OCI-M2 (cell line): ENCODE measurements around the gene CDC42EP1.

Source experiments
- DNase-seq: peaks from one replicate; lab custom pipeline; 2025; ENCODE audit not compliant: unreplicated experiment; lab: John Stamatoyannopoulos, UW

Gene CDC42EP1

DNA sequence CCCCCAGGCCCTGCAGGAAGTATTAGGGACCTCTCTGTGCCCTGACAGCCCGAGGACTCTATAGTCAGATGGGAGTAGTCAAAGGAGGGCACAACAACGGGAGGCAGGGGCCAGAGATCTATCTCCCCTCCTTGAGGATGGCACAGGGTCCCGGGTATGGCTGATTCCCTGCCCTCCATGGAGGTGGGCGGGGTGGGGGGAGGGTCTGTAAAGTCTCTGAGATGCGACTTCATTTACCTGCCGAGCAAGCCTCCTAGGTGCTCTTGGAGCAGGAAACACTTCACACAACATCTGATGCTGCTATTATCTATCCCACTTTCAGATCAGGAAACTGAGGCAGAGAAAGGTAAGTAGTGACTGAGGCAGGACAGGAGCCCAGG lies 769 bp upstream of the CDC42EP1 start:
- DNase-seq, result no peak

DNA sequence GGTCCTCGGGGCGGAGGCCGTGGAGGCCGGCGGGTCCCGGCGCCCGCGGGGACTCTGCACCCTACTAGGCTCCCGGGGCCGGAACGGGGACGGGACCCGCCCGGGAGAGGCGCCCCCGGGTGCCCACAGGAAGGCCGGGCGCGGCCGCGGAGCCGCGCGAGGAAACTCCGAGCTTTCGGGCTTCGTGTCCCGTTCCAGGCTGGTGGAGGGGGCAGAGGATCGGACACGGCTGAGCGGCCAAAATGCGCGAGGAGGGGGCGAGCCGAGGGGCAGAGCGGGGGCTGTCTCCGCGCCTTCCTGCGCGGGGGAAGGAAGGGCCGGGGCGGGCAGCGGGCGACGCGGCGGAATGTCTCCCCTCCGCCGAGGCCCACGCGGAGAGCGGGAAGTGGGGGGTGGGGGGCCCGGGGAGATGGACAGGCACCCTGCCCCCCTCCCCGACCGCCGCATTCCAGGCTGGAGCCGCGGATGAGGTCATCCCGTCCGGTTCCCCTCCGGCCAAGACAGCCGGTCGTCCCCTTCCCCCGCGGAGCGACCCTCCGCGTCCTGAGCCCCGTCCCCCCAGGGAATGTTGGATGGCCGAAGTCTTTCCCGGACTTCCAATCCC lies 430 bp downstream of the CDC42EP1 start:
- DNase-seq, result no peak

DNA sequence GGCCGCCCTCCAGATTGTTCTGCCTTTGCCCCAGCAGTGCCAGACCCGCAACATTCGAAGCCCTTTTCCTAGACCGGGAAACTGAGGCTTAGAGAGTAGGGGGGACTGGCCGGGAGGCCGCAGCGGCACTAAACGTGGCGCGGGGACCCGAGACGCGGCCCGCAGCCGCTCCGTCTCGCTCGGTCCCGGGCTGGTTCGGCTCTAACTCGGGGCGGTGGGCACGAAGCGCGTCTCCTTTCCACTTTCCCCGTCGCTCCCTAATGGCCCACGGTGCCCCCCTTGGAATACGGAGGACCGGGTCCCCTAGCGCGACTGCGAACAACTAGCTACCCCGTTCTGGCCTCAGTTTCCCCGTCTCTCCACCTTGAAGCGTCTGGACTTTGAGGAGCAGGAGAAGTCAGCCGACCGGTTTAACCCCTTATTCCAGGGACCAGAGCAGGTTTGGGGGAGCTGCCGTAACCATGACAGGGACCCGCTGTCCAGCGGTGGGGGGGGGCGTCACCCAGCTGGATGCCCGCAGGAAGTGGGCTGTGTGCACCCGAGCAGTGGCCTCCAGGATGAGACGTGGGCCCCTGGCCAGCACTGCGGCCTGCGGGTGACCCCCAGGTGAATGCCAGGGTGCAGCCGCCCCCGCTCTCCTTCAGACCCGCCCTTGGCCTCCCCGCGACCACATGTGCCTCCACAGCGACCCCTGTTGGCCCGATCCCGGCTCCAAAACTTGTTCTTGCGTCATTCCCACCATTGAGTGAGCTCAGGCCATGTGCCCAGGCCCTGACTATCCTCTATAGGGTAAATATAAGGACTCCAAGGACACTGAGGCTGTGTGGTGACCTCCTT lies 1.1 kb downstream of the CDC42EP1 start:
- peak; percentile 44 for DNase-seq

DNA sequence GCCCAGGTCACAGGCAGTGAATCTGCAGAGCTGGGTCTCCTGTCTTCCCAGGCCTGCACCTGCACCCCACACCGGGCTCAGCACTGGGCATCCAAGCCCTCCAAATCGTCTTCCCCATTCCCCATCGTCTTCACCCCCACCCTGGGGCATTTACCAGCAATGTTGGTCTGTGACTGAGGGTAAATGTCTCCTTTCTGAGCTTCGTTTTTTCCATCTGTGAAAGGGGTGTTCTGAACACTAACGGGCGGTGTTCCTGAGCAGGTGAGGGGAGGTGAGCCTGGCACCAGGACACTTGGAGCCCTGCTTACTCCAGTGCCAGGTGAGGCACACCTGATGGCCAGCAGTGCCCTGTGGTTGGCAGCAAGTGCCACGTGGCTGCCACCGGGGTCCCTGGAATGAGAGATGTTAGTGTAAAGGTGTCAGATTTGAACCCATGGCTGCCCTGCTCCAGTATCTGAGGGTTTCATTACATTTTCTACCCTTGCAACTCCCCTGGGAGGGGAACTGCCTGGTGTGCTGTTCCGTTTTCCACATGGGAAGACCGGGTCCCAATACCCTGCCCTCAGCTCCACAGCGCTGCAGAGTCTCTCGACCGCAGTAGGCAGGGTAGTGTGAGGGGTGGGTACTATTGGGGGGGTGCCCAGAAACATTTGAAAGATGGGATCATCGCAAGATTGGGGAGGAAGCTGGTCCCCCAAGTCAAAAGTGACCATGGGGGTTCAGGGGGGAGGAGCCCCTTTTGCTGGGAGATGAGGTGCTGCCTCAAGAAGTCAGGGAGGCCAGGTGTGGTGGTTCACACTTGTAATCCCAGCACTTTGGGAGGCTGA lies 2.0 kb downstream of the CDC42EP1 start:
- DNase-seq, result no peak

DNA sequence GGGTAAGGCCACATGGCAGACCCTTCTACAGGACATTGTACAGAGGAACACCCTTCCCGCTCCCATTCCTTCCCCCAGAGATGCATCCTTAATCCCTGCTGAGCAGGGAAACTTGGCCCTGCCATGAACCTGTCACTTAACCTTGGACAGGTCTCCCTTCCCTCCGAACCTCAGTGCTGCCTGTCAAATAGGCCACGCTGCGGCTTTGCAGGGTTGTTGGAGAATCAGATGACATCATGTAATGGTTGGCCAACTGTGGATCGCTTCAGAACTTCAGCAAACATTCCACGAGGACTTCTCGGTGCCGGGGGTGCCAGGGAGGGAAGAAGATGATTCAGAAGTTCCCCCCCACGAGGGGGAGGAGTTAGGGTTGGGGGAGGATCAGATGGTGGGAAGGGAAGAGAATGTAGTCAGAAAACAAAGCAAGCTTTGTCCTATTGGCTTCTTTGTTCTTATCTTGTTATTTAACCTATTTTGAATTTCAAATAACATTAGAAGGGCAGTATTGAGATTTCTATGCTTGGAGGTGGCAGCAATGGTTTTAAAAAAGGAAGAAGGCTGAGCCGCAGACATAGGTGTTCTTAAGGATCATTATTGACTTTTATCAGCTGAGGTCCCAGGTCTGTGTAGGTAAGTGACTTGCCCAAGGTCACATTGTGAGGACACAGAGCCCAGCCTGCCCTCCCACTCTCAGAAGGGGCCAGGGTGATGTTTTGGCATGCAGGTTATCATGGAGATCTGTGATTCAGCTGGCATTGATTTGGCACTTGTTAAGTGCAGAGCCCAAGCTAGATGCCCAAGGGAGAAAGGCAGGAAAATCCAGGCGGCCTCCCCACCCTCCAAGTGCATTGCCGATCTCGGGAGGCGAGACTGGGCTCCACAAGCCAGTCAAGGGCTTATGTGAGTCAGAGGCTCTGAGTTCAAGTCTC lies 3.1 kb downstream of the CDC42EP1 start:
- DNase-seq, result no peak

DNA sequence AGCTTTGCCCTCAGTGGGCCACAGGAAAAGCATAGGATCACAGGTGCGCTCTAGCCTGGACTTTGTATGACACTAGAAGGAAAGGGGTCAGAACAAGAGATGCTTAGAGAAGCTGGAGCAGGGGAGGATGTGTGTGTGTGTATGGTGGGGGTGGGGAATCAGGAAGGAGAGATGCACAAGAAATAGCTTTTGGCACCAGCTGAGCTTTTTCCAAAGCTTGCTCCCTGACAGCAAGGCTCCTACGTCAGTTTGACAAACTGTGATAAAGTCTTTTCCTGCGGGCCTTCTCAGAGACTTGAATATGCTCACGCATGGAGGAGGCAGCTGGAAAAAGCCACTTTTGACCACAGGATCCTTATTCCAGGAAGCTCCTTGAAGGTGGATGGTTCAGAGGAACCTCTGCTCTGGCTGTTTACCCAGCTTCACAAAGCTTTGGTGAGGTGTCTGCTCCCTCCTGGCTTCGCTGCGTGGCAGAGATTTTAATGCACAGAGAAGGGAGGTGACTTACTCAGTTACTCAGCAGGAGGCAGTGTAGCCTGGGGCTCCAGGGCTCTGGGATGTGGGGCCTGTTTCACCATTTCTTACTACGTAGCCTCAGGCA lies 3.9 kb downstream of the CDC42EP1 start:
- DNase-seq, result no peak

DNA sequence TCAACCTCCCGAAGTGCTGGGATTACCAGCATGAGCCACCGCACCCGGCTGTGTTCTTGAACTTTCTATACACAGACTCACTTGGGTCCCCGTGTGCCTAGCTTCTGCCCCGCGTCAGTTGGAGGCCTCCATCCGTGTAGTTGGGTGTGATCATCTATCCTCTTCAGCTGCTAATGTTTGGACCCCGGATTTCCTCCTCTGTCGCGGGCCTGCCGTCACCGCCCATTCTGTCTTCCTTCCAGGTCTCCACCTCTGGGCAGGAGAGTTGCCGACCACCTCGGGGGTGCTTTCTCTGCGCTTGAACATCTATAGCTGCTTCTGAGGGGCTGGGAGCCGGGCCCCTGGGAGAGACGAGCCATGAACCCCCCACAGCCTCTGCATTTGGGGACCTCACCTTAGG lies 5.5 kb downstream of the CDC42EP1 start:
- no peak for DNase-seq

DNA sequence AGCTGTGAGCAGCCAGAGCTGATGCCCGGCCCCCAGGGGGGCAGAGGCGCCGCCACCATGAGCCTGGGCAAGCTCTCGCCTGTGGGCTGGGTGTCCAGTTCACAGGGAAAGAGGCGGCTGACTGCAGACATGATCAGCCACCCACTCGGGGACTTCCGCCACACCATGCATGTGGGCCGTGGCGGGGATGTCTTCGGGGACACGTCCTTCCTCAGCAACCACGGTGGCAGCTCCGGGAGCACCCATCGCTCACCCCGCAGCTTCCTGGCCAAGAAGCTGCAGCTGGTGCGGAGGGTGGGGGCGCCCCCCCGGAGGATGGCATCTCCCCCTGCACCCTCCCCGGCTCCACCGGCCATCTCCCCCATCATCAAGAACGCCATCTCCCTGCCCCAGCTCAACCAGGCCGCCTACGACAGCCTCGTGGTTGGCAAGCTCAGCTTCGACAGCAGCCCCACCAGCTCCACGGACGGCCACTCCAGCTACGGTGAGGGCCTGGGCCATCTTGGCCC lies 6.1 kb downstream of the CDC42EP1 start:
- no peak for DNase-seq

DNA sequence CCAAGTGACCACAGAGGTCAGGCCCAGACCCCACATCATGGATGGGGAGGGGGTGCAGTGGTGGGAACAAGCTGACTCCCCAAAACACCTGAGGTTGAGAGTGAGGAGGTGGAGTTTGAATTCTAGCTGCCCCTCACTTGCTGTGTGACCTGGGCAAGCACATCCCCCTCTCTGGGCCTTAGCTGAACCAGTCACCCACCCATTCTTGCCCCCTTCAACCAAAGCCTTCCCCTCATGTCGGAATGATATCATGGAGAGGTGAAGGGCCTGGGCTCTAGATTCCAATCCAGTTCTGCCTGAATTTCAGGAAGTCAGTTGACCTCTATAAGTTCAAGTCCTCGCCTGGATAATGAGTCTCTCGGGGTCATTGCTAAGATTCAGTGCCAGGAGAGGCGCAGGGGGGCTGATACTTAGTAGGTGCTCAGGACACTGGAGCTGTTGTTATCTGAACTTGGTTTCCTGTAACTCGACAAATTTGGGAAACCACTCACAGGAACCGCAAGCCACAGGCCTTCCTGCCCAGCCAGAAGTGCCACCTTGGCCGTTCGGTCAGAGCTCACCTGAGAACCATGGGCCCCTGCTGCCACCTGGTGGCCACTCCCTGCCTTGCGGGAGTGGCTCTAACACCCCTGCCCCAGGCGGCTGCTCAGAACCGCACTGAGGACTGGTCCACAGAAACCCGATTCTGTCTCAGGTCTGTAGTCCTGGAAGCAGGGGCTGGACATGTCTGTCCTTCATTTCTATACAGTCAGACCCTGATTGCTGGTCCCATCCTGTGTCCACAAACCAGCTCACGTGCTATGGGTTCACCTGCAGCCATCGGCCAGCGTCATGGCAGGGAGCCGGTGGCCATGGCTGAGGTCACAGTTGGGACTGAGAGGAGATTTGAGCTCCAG lies 6.9 kb downstream of the CDC42EP1 start:
- peak; percentile 10 for DNase-seq

DNA sequence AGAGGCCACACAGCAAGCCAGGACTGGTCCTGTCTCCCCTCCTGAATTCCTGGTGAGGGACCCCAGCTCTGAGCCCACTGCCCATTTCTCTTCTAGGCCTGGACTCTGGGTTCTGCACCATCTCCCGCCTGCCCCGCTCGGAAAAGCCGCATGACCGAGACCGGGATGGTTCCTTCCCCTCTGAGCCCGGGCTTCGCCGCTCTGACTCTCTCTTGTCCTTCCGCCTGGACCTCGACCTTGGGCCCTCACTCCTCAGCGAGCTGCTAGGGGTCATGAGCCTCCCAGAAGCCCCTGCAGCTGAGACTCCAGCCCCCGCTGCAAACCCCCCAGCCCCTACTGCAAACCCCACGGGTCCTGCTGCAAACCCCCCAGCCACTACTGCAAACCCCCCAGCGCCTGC lies 7.7 kb downstream of the CDC42EP1 start:
- DNase-seq, result no peak

DNA sequence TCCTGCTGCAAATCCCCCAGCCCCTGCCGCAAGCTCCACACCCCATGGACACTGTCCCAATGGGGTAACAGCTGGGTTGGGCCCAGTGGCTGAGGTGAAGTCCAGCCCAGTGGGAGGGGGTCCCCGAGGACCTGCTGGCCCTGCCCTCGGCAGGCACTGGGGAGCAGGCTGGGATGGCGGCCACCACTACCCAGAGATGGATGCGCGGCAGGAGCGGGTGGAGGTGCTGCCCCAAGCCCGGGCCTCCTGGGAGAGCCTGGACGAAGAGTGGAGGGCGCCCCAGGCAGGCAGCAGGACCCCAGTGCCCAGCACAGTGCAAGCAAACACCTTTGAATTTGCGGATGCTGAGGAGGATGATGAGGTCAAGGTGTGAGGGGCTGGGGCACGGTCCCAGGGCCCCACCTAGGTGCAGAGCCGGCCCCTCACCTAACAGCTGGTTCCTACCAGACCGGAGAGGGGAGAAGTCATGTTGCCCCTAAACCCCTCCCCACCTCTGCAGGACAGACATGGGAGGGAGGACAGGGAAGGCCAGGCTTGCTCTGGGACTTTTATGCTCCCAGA lies 8.2 kb downstream of the CDC42EP1 start:
- no peak for DNase-seq

DNA sequence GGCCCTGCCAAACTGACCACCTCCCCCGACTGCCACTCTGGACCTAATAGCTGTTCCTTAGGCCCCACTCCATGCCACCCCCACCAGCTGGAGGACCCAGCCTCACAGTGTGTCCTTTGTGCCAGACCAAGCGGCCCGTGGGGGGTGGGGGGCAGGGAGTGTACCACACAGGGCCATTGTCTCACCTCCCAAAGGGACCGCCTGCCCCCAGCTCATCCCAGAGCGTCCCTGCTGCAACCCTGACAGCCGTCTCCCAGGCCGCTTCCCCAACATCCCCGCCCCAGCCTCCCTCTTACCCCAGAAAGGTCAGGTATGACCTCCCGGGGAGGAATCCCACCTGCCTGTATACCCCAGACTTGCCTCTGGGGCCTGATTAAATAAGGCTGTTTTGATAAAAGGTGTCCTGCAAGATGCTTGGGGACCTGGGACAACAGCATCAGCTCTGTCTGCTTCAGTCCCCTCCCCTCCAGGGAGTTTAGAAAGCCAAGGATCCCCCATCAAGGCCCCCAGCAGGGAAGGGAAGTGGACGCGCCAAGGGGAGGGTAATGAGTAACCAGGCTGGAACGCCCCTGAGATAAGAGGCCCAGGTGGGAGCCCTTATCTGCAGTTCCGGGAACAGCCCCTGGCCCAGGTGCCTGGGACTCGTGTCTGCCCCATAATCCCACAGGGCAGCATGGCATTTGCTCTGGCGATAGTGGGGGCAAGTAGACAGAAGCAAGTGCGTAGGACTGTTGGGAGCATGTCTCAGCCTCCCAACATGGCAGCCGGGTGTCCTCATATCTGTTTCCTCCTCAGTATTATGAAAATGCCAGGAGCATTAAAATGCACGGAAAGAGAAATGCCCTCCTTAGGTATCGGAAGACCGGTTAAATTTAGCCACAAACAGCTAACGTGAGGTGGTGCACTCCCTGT lies 9.0 kb downstream of the CDC42EP1 start:
- no peak for DNase-seq

DNA sequence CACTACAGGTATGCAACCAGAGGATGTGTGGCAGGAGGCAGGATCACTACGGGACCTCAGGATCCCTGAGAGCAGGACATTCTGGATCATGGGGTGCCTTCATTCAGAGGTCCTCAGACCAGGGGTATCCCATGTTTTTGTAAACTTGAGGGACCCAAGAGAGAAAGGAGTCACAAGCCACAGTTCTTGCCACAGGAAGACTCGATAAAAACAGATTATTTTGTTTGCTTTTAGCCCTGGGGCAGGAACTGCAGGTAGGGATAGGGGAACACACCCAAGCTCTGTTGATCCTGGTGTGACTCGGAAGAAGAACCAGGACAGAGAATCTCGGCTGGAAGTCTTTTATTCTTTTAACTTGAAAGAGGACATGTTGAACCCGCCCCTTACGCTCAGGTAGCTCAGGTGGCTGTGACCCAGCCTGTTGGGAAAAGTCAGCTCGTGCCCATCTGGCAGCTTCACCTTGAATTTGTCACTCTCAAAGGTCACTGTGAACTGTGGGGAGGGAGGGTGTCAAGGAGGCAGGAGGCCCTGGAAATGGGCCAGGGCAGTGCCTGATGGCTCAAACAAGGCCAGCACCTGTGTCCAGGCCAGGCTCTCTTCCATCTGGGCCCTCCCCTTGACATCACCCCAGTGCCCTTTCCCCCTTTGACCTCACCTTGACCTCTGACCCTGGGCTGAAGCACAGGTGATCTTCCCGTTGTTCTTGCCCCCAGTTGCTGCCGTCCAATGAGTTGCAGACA lies 9.8 kb downstream of the CDC42EP1 start:
- DNase-seq, result no peak

DNA sequence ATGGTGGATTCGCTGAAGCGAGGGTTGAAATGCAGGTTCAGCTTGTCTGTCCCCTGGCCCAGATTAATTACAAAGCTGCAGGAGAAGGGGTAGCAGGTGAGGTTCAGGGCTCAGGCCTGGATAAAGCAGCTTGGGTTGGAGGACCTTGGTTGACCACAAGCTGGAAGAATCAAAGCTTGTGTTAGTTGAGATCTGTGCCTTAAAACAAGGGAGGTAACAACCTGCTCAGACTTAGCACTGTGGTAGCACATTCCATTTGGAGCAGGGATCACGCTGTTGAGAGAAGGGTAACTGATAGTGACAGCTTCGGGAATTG lies 10.3 kb downstream of the CDC42EP1 start:
- no peak for DNase-seq

DNA sequence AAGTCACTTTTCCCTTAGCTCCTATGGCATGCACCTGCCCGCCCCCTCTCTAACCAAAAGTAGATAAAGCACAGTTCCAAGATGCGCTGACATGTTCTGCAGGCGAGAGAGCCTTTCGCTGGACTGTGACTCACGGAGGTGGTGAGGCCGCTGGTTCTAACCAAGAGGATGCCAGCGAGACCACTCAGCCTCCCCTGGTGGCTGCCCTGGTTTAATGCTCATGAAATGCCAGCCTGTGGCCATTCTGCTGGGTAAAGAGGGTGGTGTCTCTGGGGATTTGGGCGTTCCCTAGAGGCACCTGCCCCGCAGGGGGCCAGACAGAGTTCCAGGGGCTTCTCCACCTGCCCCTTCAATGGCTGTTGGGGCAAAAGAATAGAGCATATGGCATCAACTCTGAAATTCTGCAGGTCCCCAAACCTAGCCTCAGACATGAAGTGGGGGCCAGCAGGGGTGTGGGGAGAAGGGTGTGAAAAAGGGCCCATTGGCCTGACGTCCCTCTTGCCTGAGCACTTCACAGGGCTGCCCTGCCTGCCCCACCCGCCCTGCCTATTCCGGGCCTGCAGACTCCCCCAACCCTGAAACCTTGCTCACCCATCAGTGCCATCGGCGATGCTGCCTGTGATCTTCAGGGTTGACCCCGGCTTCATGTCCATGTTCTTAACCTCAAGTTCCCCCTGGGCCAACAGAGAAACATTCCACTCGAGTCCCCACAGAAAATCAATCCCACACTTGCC lies 11.1 kb downstream of the CDC42EP1 start:
- DNase-seq, result no peak

DNA sequence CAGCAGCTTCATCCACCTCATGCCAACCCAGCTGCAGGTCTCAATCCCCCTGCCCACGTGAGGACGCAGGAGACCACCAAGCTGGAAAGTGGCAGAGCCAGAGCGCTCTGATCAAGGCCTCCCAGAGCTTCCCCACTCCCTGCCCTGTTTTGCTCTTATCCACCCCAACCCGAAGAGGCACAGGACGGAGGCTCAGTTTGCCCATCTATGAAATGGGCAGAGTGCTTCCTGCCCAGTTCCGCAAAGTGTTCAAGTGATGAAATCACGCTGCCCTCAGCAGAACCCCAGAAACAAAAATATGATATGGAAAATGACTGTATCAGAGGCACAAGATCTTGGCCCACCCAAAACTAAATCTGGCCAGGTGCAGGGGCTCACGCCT lies 11.7 kb downstream of the CDC42EP1 start:
- no peak for DNase-seq
